AG08395 (cell line): ENCODE measurements around the gene CMTR1.
"Not testable (repeated sequence)": the region's sequence is repeated elsewhere in the genome, so short reads cannot be mapped to it uniquely, and the experiment has no call there.

ENCODE experiments used
- DNase-seq: peaks from one replicate; pipeline ENCODE4 v3.0.0; 2012; ENCODE audit warnings: mixed read lengths, low spot score

Gene CMTR1

GRCh38 chr6:37432916-37433656 is at the start of gene CMTR1:
TSS of gene CMTR1 (plus strand) at chr6:37433221. CDS start at chr6:37435630, 2,409 bp downstream.
- peak; percentile 99 for DNase-seq

GRCh38 chr6:37388578-37388977 is 44.4 kb upstream of the CMTR1 start:
- DNase-seq = no peak

GRCh38 chr6:37389857-37390256 is 43.2 kb upstream of the CMTR1 start:
- DNase-seq = no peak

GRCh38 chr6:37391120-37391519 is 41.9 kb upstream of the CMTR1 start:
- DNase-seq = no peak

GRCh38 chr6:37392821-37393220 is 40.2 kb upstream of the CMTR1 start:
- DNase-seq = no peak

- DNase-seq = no peak
Measured at GRCh38 chr6:37393381-37393929, 39.6 kb upstream of the CMTR1 start.

GRCh38 chr6:37396571-37397180 is 36.3 kb upstream of the CMTR1 start:
- DNase-seq = peak; percentile 71

- no peak for DNase-seq
Measured at GRCh38 chr6:37399131-37399530, 33.9 kb upstream of the CMTR1 start.

GRCh38 chr6:37399795-37400490 is 33.1 kb upstream of the CMTR1 start:
- DNase-seq = no peak

- not testable (repeated sequence) for DNase-seq
Measured at GRCh38 chr6:37401658-37402057, 31.4 kb upstream of the CMTR1 start.

GRCh38 chr6:37406726-37407341 is 26.2 kb upstream of the CMTR1 start:
- DNase-seq = no peak

GRCh38 chr6:37407948-37408347 is 25.1 kb upstream of the CMTR1 start:
- no peak for DNase-seq

GRCh38 chr6:37409501-37409900 is 23.5 kb upstream of the CMTR1 start:
- no peak for DNase-seq

GRCh38 chr6:37417393-37417792 is 15.6 kb upstream of the CMTR1 start:
- no peak for DNase-seq

- no peak for DNase-seq
Measured at GRCh38 chr6:37418722-37419121, 14.3 kb upstream of the CMTR1 start.

- no peak for DNase-seq
Measured at GRCh38 chr6:37426058-37426944, 6.7 kb upstream of the CMTR1 start.

GRCh38 chr6:37426945-37427510 is 6.0 kb upstream of the CMTR1 start:
- no peak for DNase-seq

GRCh38 chr6:37429352-37429750 is 3.7 kb upstream of the CMTR1 start:
- DNase-seq = no peak

- DNase-seq = no peak
Measured at GRCh38 chr6:37432590-37432915, 468 bp upstream of the CMTR1 start.

- DNase-seq = peak; percentile 27
Measured at GRCh38 chr6:37433657-37434271, 743 bp downstream of the CMTR1 start.

GRCh38 chr6:37435373-37435772 is 2.4 kb downstream of the CMTR1 start:
- no peak for DNase-seq
